HCT116 (cell line): ENCODE measurements around the gene DGCR8. TPM values are rescaled to one million over a fixed set of nuclear protein-coding genes. Genes with fewer than 3 reads are reported as not detected.

Experiments
- ATAC-seq: fragments of 200-7000 bp; cut with Tn5 transposase; 2 replicates; pipeline ENCODE4 v1.9.1; 2020; ENCODE audit warnings: mild to moderate bottlenecking, moderate library complexity
- BruUV-seq: library from RNA; stranded (reverse); fragments of 400-500 nt; replicated peaks from 2 replicates; lab custom pipeline; 2021; lab: Mats Ljungman, UMichigan
- CTCF ChIA-PET: fragments of 300-600 bp; sonication (Branson Sonifier 250); formaldehyde crosslinking; loops from one replicate; lab custom pipeline; 2021; ENCODE audit warnings: antibody characterized with exemption; lab: Charles Lee
- POLR2A ChIA-PET: fragments of 300-600, 350-600 bp; sonication (Branson Sonifier 250); formaldehyde crosslinking; loops from one replicate; lab custom pipeline; 2021; ENCODE audit warnings: antibody characterized with exemption; lab: Charles Lee
- RAD21 ChIA-PET, 2 experiments: fragments of 300-600 bp; sonication (Branson Sonifier 250); formaldehyde crosslinking; loops; one replicate each; lab custom pipeline; 2023; ENCODE audit warnings: low total read pairs in 2 of 2; ENCODE audit not compliant: uncharacterized antibody in 2 of 2, unreplicated experiment in 2 of 2, low non-redundant PET in 1 of 2; lab: Charles Lee
- DNase-seq: peaks from one replicate; pipeline ENCODE4 v3.0.0-alpha.2; 2010; ENCODE audit warnings: low read depth, low spot score
- H2AFZ ChIP-seq: fragments of 200-600 bp; shearing (Covaris generic), sonication (generic); 2 replicates; pipeline ENCODE4 v1.6.1; 2017; ENCODE audit warnings: low read depth, mixed run types, mixed read lengths, antibody characterized with exemption, low read length; ENCODE audit not compliant: poor library complexity, severe bottlenecking
- H3K27ac ChIP-seq: 2 replicates; pipeline ENCODE4 v1.5.1; 2012; ENCODE audit warnings: low read depth, low read length
- H3K27me3 ChIP-seq: fragments of 200-600 bp; sonication (generic); 2 replicates; pipeline ENCODE4 v1.6.1; 2016; ENCODE audit warnings: mixed run types, low read length, mixed read lengths; ENCODE audit not compliant: insufficient read depth
- H3K36me3 ChIP-seq, 2 experiments: fragments of 200-500 bp in 1 of 2; fragments of 200-600 bp in 1 of 2; sonication (Bioruptor generic) in 1 of 2; sonication (generic) in 1 of 2; 2 replicates each; pipeline versions ENCODE4 v1.5.1 to v1.6.1; 2014 to 2016; ENCODE audit warnings: low read length in 2 of 2, inconsistent platforms in 1 of 2, mixed read lengths in 1 of 2, mixed run types in 1 of 2; ENCODE audit not compliant: insufficient read depth in 2 of 2, control insufficient read depth in 1 of 2
- H3K4me1 ChIP-seq, 2 experiments: fragments of 200-600 bp in 1 of 2; sonication (generic) in 1 of 2; 2 replicates each; pipeline versions ENCODE4 v1.5.1 to v1.6.1; 2012 to 2017; ENCODE audit warnings: low read length in 2 of 2, inconsistent platforms in 1 of 2, mild to moderate bottlenecking in 1 of 2, mixed read lengths in 1 of 2, mixed run types in 1 of 2, moderate library complexity in 1 of 2; ENCODE audit not compliant: insufficient read depth in 2 of 2, control insufficient read depth in 1 of 2
- H3K4me2 ChIP-seq: fragments of 200-600 bp; sonication (generic); 2 replicates; pipeline ENCODE4 v1.6.1; 2017; ENCODE audit warnings: mixed run types, low read length, mixed read lengths
- H3K4me3 ChIP-seq, 2 experiments: fragments of 200-600 bp in 1 of 2; sonication (generic) in 1 of 2; replicated peaks in 1 of 2; 2 replicates each; pipeline ENCODE4 v1.5.1; 2011 to 2016; ENCODE audit warnings: low read length in 2 of 2, control low read depth in 1 of 2, low read depth in 1 of 2, mild to moderate bottlenecking in 1 of 2, mixed read lengths in 1 of 2, mixed run types in 1 of 2
- H3K79me2 ChIP-seq: fragments of 200-600 bp; sonication (generic); 2 replicates; pipeline ENCODE4 v1.6.1; 2017; ENCODE audit warnings: mild to moderate bottlenecking, mixed run types, low read length, moderate library complexity, mixed read lengths; ENCODE audit not compliant: insufficient read depth
- H3K9ac ChIP-seq: fragments of 200-600 bp; sonication (generic); 2 replicates; pipeline ENCODE4 v1.6.1; 2016; ENCODE audit warnings: low read length, mixed read lengths
- H3K9me2 ChIP-seq: fragments of 200-600 bp; sonication (generic), shearing (Covaris generic); 2 replicates; pipeline ENCODE4 v1.6.1; 2017; ENCODE audit warnings: mixed run types, mild to moderate bottlenecking, moderate library complexity; ENCODE audit not compliant: insufficient read depth
- H3K9me3 ChIP-seq, 2 experiments: fragments of 200-500 bp in 1 of 2; fragments of 200-600 bp in 1 of 2; sonication (Bioruptor generic) in 1 of 2; sonication (generic) in 1 of 2; 2 replicates each; pipeline ENCODE4 v1.6.1; 2014 to 2017; ENCODE audit warnings: low read length in 2 of 2, mixed read lengths in 2 of 2, inconsistent platforms in 1 of 2, low read depth in 1 of 2, mild to moderate bottlenecking in 1 of 2, mixed run types in 1 of 2, moderate library complexity in 1 of 2; ENCODE audit not compliant: control insufficient read depth in 1 of 2, insufficient read depth in 1 of 2
- H4K20me1 ChIP-seq: fragments of 200-600 bp; sonication (generic), shearing (Covaris generic); 2 replicates; pipeline ENCODE4 v1.6.1; 2017; ENCODE audit warnings: mixed run types, mild to moderate bottlenecking, moderate library complexity; ENCODE audit not compliant: insufficient read depth
- ATF3 ChIP-seq: IDR thresholded peaks from 2 replicates; pipeline ENCODE4 v1.6.1; 2012
- CBX3 ChIP-seq: IDR thresholded peaks from 2 replicates; pipeline ENCODE4 v1.6.1; 2012; ENCODE audit warnings: low read depth
- CEBPB ChIP-seq: IDR thresholded peaks from 2 replicates; pipeline ENCODE4 v1.6.1; 2012; ENCODE audit warnings: low read depth
- CTCF ChIP-seq, 3 experiments: fragments of 200-600 bp in 1 of 3; sonication (generic) in 1 of 3; IDR thresholded peaks in 2 of 3; conservative IDR thresholded peaks in 1 of 3; 2 replicates each; pipeline ENCODE4 v1.5.1; 2012 to 2017; ENCODE audit warnings: low read depth in 2 of 3, low read length in 2 of 3, antibody characterized with exemption in 1 of 3, borderline replicate concordance in 1 of 3, control low read depth in 1 of 3, mild to moderate bottlenecking in 1 of 3, mixed read lengths in 1 of 3, mixed run types in 1 of 3, moderate library complexity in 1 of 3; ENCODE audit not compliant: insufficient read depth in 1 of 3
- EGR1 ChIP-seq: IDR thresholded peaks from 2 replicates; pipeline ENCODE4 v1.6.1; 2012; ENCODE audit warnings: low read depth
- ELF1 ChIP-seq: IDR thresholded peaks from 2 replicates; pipeline ENCODE4 v1.6.1; 2012; ENCODE audit warnings: low read depth, borderline replicate concordance
- EZH2 ChIP-seq: fragments of 200-600 bp; sonication (generic); IDR thresholded peaks from 2 replicates; pipeline ENCODE4 v1.6.1; 2017; ENCODE audit warnings: antibody characterized with exemption, mixed run types
- EZH2phosphoT487 ChIP-seq: fragments of 200-600 bp; IDR thresholded peaks from 2 replicates; pipeline ENCODE4 v1.6.1; 2018; ENCODE audit warnings: antibody characterized with exemption, borderline replicate concordance
- FOSL1 ChIP-seq: IDR thresholded peaks from 2 replicates; pipeline ENCODE4 v1.6.1; 2012; ENCODE audit warnings: low read depth
- JUND ChIP-seq: IDR thresholded peaks from 2 replicates; pipeline ENCODE4 v1.6.1; 2012
- MAX ChIP-seq: IDR thresholded peaks from 2 replicates; pipeline ENCODE4 v1.6.1; 2012
- POLR2A ChIP-seq: IDR thresholded peaks from 2 replicates; pipeline ENCODE4 v1.7.0; 2011; ENCODE audit warnings: borderline replicate concordance; ENCODE audit not compliant: insufficient read depth, insufficient read length; ENCODE audit errors: extremely low read depth
- REST ChIP-seq: IDR thresholded peaks from 2 replicates; pipeline ENCODE4 v1.6.1; 2012; ENCODE audit warnings: low read depth
- SIN3A ChIP-seq: IDR thresholded peaks from 2 replicates; pipeline ENCODE4 v1.6.1; 2012; ENCODE audit warnings: low read depth
- SP1 ChIP-seq: IDR thresholded peaks from 2 replicates; pipeline ENCODE4 v1.6.1; 2012; ENCODE audit warnings: low read depth
- SRF ChIP-seq: IDR thresholded peaks from 2 replicates; pipeline ENCODE4 v1.6.1; 2012; ENCODE audit warnings: low read depth
- TCF7L2 ChIP-seq: IDR thresholded peaks from 2 replicates; pipeline ENCODE4 v1.7.0; 2011; ENCODE audit warnings: borderline replicate concordance, inconsistent platforms; ENCODE audit not compliant: insufficient read depth, insufficient read length; ENCODE audit errors: extremely low read depth
- YY1 ChIP-seq: IDR thresholded peaks from 2 replicates; pipeline ENCODE4 v1.6.1; 2011; ENCODE audit warnings: low read length, low read depth, moderate library complexity, mild to moderate bottlenecking; ENCODE audit not compliant: insufficient replicate concordance; ENCODE audit errors: extremely low read depth
- ZFX ChIP-seq: fragments of 450-650 bp; IDR thresholded peaks from 2 replicates; pipeline ENCODE4 v1.6.1; 2017
- ZNF274 ChIP-seq: fragments of 200-500 bp; sonication (Bioruptor generic); IDR thresholded peaks from 2 replicates; pipeline ENCODE4 v1.6.1; 2014; ENCODE audit warnings: mild to moderate bottlenecking, low read depth, low read length, inconsistent platforms
- intact Hi-C: fragments of 100-400 bp; cut with micrococcal nuclease; formaldehyde crosslinking; loops from 2 replicates; pipeline ENCODE4 v1.10.0; 2022
- total RNA-seq: library from RNA; stranded (reverse); gene quantifications from one replicate; pipeline ENCODE4 v1.2.1, GENCODE V29; 2021; ENCODE audit not compliant: unreplicated experiment

Gene DGCR8
- total RNA-seq, 1 experiment from 2014 or later: 43.8 TPM

GRCh38 chr22:20088263-20088648, 8.2 kb downstream of the DGCR8 start:
- DNase-seq: no peak
- peaks cover 85% of the 10 kb centered on the region for H3K79me2 ChIP-seq
- RAD21 ChIA-PET: no interaction called here
- no peak overlapping the region for H3K4me3 ChIP-seq
- H3K4me1 ChIP-seq: peaks cover 0 to 9% of the 10 kb centered on the region in 2 experiments; a peak in 2 of 4 replicates
- TF ChIP-seq ZFX: no peak
- TF ChIP-seq EGR1: no peak
- TF ChIP-seq YY1: no peak
- no peak for TF ChIP-seq SRF
- no peak for TF ChIP-seq JUND
- TF ChIP-seq CBX3: no peak
- TF ChIP-seq ELF1: no peak
- no peak for TF ChIP-seq REST
- TF ChIP-seq EZH2phosphoT487: no peak
- no peak for TF ChIP-seq SIN3A
- no peak for TF ChIP-seq CTCF (IDR thresholded peaks at IDR 0.05 in 2 of 3, conservative IDR thresholded peaks at IDR 0.05 in 1 of 3; ENCODE audit: borderline replicate concordance in 1 of 3, insufficient read depth in 1 of 3, low read depth in 2 of 3, low read length in 2 of 3)
- TF ChIP-seq FOSL1: no peak
- no peak for TF ChIP-seq EZH2
- TF ChIP-seq MAX: no peak
- TF ChIP-seq TCF7L2: no peak
- no peak for TF ChIP-seq ZNF274
- no peak for TF ChIP-seq CEBPB
- TF ChIP-seq SP1: no peak
- TF ChIP-seq ATF3: no peak
- no peak for TF ChIP-seq POLR2A
- TF ChIP-seq, all 23 proteins: peak for 0
- Histone ChIP-seq H3K27ac (no peak overlapping the region), H3K9me2 (no peaks in the 10 kb centered on the region), H3K9ac (no peak overlapping the region), H3K36me3 (peaks cover 70 to 73% of the 10 kb centered on the region in 2 experiments), H3K4me2 (no peak overlapping the region), H3K9me3 (no peaks in the 10 kb centered on the region), H2AFZ (no peak overlapping the region), H4K20me1 (peaks cover 11% of the 10 kb centered on the region; the same call in 1 of the 2 replicates), H3K27me3 (no peaks in the 10 kb centered on the region)
- intact Hi-C loops: loop anchor here (10.0 kb wide), 1 partner anchor 103 kb away; no protein-coding TSS in a partner anchor
- ChIA-PET POLR2A (no interaction called here), CTCF (no interaction called here)
- no peak for ATAC-seq
- BruUV-seq: no TSS peak
